Suppressor macrophage (primary cell): ENCODE results near the gene LONP2.
A peak's percentile ranks its signal among the peaks of the same experiment; 100 is the strongest.
"Not testable (repeated sequence)": the region's sequence is repeated elsewhere in the genome, so short reads cannot be mapped to it uniquely, and the experiment has no call there.

ENCODE experiments used
- DNase-seq, 4 experiments: peaks; one replicate each; pipeline ENCODE4 v3.0.0-alpha.2; 2020 to 2022

Gene LONP2

DNA sequence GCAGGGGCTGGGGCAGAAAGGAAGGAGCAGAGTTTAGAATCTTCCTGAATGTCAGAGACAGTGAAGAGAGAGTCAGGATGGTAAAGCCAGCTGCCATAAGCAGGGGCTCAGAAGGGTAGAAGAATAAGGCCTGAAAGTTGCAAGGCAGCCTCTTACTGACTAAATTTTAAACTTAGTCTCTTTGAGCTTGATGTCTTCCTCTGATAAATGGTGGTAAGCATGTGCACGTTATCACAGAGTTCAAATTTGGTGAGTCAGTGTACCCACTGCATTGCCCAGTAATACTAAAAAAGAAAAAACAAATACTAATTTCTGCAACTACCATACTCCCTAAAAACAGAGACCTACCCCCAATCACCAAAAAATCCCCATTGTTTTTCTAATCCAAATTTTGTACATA, 96.0 kb downstream of the LONP2 start:
- no peak for DNase-seq

DNA sequence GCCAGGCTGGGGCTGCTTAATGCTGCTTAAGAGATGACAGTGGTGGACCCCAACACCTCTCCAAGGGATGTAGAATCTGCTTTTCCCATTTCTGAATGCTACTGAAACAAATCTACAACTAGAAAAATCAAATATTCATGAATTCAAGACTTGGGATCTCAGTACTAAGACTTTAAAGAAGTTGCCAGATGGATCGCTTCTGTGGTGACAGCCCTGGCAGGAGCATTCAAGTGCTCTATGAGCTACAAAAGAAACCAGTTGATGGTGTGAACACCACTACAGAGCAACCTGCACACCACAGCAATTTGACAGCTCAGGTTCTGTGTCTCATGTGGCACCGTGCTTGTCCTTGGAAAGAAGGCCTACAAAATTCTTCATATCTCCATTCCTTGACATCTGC, 98.5 kb downstream of the LONP2 start:
- DNase-seq, result no peak

DNA sequence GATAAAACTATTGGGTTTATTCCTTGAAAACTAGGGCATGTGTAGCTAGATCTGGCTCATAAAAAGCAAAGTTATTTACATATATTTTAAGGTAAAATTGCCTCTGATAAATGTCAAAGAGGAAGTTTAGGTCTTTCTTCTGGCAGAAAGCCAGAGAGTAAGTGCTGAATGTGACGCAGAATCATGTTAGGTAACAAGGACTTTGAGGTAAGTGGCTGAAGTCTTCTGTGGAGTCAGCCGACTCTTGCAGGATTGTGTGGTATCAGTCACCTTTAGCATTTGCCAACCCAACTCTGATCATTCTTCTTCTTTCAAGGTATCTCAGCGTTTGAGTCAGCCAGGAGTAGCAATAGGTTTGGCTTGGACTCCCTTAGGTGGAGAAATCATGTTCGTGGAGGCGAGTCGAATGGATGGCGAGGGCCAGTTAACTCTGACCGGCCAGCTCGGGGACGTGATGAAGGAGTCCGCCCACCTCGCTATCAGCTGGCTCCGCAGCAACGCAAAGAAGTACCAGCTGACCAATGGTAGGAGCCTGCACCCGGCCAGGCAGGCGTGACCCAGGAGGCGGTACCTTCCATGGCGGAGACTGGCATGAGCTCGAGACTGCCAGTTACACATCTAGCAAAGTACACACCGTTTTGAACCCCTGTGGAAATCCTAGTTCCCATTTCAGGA, 103.2 kb downstream of the LONP2 start:
- DNase-seq, result peak; percentile 30 to 66 (median 48)

DNA sequence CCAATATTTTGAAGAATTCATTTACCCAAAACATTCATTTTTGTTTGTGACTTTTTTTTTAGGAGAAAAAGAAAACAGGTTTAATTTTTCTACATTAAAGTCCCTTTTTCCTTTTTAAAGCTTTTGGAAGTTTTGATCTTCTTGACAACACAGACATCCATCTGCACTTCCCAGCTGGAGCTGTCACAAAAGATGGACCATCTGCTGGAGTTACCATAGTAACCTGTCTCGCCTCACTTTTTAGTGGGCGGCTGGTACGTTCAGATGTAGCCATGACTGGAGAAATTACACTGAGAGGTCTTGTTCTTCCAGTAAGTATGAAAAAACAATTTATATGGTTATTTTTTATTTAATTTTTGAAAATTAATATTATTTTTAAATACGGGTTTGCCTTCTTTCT, 103.9 kb downstream of the LONP2 start:
- DNase-seq, result no peak

DNA sequence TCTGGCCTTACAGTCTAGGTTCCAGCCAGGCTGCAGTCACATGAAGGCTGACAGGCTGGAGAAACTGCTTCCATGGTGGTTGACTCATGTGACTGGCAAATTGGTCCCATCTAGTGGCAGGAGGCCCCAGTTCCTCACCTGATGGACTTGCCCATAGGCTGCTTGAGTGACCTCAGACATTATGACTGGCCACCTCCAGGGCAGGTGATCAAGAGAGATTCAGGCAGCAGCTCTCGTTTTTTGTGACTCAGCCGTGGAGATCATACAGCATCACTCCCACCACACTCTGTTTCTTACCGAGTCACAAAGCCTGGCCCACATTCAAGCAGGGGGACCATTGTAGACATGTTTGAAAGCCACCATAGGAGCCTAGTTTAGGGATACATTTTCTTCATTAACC, 106.6 kb downstream of the LONP2 start:
- no peak for DNase-seq

DNA sequence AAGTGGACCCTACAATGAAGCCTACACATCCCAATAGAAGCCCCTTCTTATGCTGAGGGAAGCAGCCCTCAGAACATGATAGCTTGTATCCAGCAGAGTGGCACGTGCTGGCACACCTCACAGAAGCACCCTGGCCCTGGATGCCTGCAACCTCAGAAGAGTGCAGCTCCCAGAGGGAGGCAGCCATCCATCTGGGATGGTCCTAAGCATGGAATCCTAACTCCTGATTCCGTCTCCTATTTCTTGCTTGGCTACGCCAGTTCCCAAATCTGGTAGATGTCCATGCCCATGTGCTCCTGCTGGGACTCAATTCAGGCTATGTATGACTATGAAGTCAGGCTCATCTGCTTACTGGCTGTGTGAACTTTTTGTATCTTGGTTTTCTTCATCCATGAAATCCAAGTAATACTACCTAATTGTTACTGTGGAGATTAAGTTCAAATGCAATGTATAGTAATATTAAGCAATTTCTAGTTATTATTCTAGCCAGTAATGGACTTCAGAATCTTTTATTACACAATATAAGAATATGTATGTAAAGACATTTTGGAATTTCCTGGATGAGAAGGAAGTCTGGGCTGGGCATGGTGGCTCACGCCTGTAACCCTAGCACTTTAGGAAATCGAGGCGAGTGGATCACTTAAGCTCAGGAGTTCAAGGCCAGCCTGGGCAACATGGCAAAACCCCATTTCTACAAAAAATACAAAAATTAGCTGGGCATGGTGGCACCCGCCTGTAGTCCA, 108.7 kb downstream of the LONP2 start:
- DNase-seq, result no peak

DNA sequence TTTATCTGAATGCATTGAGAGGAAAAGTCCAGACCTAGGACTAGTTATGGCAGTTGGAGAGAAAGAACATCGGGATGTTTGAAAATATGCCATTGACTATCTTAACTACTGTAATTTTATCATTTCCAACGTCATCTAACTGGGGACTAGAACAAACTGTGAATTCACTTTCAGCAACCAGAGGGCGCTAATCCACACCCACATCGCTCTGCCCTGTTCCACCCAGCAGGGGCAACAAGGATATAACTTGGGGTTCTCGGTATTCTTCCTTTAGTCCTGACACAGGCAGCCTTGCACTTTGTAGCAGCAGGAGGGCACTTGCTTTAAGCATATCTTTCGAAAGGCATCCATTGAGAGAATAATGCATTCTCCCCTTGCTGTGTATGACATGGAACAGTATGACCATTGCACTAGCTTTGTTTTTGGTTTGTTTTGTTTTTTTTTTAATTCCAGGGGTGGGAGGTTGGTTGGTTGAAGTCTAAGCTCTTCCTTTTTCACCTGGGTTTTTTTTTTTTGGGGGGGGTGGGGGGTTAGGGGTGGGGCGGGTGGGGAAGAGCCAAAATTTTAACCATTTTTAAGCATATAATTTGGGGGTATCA, 109.6 kb downstream of the LONP2 start:
- DNase-seq, result peak; percentile 85 to 89 (median 86)

DNA sequence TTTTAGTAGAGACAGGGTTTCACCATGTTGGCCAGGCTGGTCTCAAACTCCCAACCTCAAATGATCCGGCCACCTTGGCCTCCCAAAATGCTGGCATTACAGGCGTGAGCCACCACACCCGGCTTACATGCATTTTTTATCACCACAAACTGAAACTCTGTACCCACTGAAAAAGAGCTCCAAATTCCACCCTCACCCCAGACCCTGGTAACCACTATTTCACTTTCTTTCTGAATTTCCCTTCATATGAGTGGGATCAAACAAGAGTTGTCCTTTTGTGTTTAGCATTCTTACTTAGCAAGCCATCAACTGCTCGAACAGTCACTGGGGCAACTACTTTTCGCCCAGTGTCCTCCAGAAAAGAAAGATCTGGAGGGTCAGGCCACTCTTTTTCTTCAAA, 110.3 kb downstream of the LONP2 start:
- not testable (repeated sequence) for DNase-seq

DNA sequence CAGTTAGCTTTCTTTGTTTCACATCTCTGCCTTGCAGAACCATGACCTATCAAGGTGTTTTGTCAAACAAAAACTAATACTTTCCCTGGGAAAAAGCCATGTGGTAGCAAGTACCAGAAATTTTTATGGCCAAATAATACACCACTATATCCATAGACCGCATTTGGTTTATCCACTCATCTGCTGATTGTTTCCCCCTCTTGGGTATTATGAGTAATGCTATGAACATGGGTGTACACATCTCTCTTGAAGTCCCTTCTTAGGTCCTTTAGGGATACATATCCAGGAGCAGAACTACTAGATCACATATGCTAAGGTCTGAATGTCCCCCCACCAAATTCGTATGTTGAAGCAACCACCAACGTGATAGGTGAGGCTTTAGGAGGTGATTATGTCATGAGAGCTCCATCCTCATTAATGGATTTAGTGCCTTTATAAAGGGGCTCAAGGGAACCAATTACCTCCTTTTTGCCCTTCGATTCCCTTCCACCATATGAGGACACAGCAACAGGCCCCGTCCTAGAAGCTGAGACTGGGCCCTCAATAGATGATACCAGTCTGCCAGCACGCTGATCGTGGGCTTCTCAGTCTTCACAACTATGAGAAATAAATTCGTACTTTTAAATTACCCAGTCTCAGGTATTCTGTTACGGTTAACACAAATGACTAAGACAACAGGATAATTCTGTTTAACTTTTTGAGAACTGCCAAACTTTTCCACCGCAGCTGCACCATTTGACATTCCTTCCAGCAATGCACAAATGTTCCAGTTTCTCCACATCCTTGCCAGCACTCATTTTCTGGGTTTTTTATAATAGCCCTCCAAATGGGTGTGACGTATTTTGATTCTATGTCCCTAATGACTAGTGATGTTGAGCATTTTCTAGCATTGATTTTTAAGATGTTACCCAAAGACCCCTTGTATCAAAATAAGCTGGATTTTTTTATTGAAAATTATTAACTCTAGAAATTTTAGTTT, 111.1 kb downstream of the LONP2 start:
- DNase-seq, result no peak

DNA sequence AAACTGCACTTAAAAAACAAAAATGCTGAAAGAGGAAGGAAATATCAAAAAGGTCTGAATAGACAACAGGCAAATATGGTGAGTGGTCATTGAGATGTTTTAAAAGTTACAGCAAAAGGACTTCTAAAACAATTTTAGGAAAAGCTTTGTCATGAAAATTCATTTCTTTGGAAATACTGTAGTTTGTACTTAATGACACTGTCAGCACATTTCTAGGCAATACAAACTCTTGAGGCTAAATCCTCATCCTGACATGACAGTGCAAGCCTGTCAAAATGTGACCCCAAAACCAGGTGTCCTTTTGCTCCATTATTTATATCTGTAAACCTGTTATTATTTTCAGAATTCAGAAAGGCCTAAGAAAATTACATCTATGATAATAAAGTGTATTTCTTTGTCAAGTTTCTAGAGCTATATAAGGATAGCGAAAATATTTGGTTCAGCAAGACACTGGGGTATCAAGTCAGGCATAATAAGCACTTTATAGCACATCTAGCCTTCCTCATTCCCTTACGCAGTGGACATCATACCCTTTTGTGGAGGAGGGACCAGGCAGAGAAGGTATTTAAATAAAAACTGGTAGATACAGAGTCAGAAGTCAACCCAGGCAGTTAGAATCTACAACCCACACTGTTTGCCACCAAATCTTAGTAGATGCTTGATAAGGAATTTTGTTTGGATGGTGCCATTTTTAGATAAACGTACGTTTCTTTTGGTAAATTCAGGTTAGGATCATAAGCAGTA, 112.7 kb downstream of the LONP2 start:
- DNase-seq, result peak in 2 of 4 experiments; percentile 26 to 50

DNA sequence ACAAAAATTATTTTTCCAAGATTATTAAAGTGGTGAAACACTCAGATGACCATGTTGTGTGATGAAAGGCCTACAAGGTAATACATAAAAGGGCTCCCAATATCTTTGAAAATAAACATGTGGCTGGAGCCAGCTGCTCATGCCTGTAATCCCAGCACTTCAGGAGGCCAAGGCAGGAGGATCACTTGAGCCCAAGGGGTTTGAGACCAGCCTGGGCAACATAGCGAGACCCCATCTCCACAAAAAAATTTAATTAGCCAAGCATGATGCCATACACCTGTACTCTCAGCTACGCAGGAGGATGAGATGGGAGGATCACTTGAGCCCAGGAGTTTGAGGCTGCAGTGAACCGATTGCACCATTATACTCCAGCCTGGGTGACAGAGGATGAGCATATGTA, 114.3 kb downstream of the LONP2 start:
- no peak for DNase-seq

DNA sequence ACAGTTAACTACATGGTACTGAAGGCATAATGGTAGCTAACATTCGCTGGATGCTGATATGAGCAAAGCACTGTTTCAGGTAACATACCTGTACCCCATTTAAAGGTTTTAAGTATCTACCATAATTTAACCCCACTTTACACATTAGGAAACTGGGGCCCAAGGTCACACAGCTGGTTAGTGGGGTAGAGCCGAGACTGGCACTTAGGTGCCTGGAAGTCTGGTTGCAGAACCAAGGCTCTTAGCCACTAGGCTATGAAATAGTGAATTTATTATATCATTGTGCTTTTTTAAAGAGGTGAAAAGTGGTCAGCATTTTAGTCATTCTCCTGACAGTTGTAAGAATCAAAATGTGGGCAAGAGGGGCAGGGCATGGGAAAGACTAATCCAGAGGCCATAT, 115.9 kb downstream of the LONP2 start:
- no peak for DNase-seq

DNA sequence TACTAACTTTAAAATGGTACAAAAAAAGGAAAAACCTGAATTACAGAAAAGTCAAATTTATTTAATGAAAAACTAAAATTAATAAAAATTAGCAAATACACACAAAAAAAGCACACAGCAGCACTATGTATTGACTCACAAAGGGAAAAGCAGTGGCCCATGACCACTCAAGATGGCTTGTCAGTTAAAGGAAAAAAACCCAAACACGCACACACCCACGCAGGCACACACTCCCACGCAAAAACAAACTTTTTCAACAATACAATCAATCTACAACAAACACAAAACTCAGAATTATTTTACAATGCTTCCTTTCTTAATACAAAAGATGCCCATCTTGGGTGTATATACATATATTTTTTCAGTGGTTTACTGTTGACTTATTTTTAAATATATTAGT, 116.9 kb downstream of the LONP2 start:
- no peak for DNase-seq

DNA sequence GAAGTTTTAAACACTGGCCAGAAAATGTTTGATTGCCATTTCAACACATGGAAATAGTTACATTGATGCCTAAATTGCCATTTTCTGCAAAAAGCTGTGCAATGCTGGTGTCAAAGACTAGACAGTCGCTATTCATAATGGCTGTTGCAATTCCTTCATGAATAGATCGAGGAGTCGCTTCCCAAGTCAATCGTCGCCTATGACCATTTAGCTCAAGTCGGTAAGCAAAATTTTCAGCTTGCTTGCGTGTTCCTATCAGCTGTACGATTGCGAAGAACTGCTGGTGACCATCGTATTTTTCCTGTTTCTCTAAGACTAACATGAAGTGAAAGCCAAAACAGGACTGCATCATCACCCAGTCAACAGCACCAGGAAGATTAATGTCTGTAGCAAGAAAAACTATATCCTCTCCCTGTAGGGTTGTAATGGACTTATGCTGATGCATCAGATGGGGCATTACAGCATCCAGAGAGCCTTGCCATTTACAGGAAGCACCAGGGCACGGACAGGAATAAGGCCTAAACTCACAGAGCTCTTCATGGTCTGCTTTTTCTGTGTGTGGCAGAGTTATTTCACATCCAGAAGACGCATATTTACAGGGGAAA, 117.5 kb downstream of the LONP2 start:
- peak; percentile 37 to 71 (median 53) for DNase-seq

DNA sequence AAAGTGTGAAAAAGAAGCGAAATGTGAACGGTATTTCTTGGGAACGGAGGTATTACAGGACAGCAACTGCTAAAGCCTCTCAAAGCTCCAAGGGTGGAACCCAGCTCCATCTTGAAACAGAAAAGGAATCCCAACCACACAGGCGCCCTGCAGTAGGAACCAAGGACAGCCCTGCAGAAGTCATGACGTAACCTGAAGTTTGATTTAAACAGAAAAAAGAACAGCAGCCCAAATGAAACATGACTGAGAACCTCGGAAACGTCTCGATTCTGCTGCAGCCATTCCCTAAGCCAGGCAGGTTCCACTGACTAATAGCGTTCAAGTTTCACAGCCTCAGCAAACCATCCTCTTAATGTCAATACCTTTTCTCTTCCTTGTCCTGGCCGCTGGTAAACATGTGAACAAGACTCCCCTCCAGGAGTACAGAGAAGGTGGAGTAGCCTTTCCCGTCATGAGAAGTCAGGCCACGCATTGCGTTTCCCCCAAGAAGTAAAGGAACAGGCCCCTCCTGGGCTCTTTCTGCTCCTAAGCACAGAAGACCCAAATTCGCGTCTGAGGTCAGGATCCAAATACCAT, 121.0 kb downstream of the LONP2 start:
- DNase-seq, result no peak

DNA sequence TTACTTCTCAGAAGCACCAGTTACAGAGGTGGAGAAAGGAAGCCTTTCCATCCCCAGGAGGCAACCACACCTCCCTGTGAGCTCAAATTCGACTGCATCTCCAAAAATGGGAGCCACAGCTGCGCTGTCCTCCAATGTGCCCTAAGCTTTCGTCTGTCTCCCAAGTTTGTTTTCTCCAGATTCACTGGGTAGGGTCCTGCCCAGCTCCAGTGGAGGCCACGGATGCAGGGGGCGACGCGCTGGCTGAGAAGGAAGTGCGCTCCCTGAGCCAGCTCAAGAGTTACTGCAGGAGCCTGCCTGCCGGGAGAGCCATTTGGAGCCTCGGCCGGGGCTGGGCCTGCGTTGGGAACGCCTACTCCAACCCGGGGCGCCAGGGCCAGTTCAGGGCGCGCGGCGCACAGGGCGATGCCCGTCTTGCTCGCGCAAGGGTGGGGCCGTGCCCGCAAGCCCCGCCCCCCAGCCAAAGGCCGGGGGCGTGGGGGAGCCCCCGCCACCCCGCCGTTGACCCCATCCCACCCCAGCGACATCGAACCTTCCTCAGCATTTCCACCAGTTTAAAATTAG, 121.6 kb downstream of the LONP2 start:
- peak; percentile 92 to 97 (median 94) for DNase-seq

DNA sequence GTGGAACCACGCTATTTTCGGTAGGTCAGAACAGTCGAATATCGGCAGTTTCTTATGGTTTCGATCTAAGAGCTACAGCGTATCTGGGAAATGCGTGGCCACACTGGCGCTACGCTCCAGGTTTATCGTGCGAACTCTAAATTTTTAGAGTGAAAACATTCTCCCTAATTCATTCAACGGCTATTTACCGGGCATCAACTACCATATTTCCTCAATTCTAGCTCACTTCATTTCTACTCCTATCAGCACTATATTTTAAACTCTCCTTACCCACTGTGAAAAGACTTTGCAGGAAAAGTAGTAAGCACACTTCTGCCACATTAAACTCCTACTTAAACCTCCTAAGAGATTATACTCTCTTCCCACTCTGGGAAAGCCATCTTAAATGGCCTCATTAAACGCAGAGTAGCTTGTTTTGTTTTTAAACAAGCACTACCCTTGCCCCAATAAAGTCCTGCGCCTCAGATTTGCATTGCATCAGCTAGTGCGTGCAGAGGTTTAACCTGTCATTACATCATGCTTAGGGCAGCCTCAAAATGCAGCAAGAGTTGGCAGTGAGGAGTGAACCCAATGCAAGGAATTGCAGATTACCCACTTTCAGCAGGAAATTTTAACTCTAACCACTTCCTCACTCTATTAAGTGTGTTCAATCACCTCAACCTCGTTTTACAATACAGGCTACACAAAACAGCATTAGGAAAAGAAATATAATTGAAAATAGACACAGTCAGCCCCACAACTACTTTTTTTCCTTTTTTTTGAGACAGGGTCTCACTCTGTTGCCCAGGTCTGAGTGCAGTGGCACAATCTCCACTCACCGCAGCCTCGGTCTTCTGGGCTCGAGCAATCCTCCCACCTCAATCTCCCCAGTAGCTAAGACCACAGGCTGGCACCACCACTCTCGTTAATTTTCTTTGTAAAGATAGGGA, 122.3 kb downstream of the LONP2 start:
- peak; percentile 54 to 75 (median 64) for DNase-seq

DNA sequence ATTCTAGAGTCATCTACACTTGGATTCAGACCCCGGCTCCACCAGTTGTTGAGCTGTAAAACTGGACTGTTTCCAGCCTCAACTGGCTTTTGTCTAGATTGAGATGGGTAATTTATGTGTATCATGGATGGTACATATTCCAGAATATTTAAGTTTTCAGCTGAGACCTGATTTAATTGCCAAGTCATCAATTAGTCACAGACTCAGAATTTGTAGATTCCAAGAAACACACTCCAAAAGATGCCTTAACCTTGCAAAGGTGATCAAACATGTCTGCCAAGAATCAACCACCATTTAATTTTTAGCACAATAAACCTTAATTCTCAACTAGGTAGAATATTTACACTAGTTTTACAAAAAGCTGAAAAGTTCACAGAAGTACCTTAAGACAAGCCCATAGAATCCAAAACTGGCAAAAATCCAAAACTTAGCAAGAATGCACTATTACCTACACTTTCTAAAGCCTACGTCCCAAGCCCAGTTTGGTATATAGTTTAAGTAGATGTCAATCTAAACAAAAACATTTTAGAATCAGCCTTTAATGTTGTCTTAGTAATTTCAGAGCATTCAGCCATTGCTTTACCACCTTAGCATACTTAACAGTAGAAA, 123.4 kb downstream of the LONP2 start:
- no peak for DNase-seq

DNA sequence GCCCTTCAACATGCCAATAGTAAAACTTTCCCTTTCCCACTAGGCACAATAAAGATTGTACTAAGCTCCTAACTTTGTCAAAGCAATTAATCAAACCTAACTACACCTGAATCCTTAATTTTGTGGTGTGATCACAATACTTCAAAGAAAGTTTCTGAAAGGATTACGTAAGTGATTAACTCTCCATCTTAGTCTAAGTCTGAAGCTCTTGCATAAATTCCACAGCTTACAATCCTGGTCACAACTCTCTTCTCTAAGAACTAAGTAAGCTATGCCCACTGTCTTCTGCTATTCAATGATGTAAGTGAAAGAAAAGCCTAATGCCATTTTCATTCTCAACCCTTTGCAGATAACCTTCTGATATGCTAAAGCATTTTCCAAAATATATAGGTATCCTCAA, 125.7 kb downstream of the LONP2 start:
- no peak for DNase-seq
